ENCODE data around the gene SYT15B.
"Not testable (repeated sequence)": the region's sequence is repeated elsewhere in the genome, so short reads cannot be mapped to it uniquely, and the experiment has no call there.

Gene SYT15B

DNA sequence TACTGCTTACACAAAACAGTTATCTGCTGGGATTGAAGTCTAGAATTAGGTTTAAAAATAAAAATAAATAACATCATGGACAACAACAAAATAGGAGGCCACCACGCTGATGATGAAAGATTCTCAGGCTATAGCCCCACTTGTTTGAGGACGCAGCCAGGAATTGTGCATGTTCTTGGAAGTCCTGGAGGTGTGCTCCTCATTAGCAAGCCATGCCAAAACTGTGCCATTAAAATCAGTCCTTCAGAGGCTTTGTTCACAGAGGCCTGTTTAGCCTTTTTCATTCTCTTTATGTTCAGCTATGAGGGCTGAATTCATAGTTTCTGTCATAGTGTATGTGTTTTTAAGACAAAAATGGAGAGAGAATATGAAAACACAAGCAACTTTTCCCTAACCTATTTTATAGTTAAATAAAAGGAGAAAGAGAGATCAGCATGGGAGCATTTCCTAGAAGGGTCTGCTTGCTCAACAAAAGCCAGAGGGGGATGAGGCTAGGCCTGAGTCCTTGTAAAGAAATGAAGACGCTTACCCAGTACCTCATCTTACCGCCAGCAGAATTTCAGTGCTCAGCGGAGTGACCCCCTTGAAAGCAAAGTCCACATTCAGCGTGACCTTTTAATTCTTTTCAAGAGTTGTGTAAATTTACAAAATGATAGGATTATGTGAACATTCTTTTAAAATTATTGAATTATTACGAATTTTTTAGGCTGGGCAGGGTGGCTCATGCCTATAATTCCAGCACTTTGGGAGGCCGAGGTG lies 46.2 kb downstream of the SYT15B start:
- not testable (repeated sequence) for H3K27me3 ChIP-seq (ENCODE audit: control insufficient read depth, insufficient read depth, low read length); H3K27ac ChIP-seq (ENCODE audit: low read depth, low read length); H3K36me3 ChIP-seq (ENCODE audit: control insufficient read depth, insufficient read depth, low read length); H3K9ac ChIP-seq (ENCODE audit: low read length); H3K4me1 ChIP-seq (ENCODE audit: control insufficient read depth, insufficient read depth, low read length); H3K4me3 ChIP-seq (ENCODE audit: low read length)
